Karpas-422 (cell line): Measurements from ENCODE around the gene CNN2. TPM values are rescaled to one million over a fixed set of nuclear protein-coding genes. Genes with fewer than 3 reads are reported as not detected.
A peak's percentile ranks its signal among the peaks of the same experiment; 100 is the strongest.

Experiments used
- DNase-seq: peaks from one replicate; pipeline ENCODE4 v3.0.0-alpha.2; 2015
- H2AFZ ChIP-seq: fragments of 200-600 bp; sonication (generic); 2 replicates; pipeline ENCODE4 v1.6.1; 2014; ENCODE audit warnings: antibody characterized with exemption, low read length, mixed read lengths
- H3K27ac ChIP-seq: fragments of 200-600 bp; sonication (generic); 2 replicates; pipeline ENCODE4 v1.5.1; 2014; ENCODE audit warnings: mild to moderate bottlenecking, low read length, moderate library complexity
- H3K27me3 ChIP-seq: fragments of 200-600 bp; sonication (generic); 2 replicates; pipeline ENCODE4 v1.6.1; 2014; ENCODE audit warnings: low read length, mixed read lengths
- H3K36me3 ChIP-seq: fragments of 200-600 bp; sonication (generic); 2 replicates; pipeline ENCODE4 v1.6.1; 2014; ENCODE audit warnings: low read length, mixed read lengths; ENCODE audit not compliant: insufficient read depth
- H3K4me1 ChIP-seq: fragments of 200-600 bp; sonication (generic); 2 replicates; pipeline ENCODE4 v1.6.1; 2014; ENCODE audit warnings: mild to moderate bottlenecking, low read length, mixed read lengths
- H3K4me2 ChIP-seq: fragments of 200-600 bp; sonication (generic); 2 replicates; pipeline ENCODE4 v1.6.1; 2014; ENCODE audit warnings: low read length, low read depth, mild to moderate bottlenecking; ENCODE audit not compliant: poor library complexity, severe bottlenecking
- H3K4me3 ChIP-seq: fragments of 200-600 bp; sonication (generic); 2 replicates; pipeline ENCODE4 v1.5.1; 2014; ENCODE audit warnings: mild to moderate bottlenecking, antibody characterized with exemption, low read length, mixed read lengths
- H3K79me2 ChIP-seq: fragments of 200-600 bp; sonication (generic); 2 replicates; pipeline ENCODE4 v1.6.1; 2014; ENCODE audit warnings: mild to moderate bottlenecking, low read length, mixed read lengths
- H3K9ac ChIP-seq: fragments of 200-600 bp; sonication (generic); 2 replicates; pipeline ENCODE4 v1.6.0; 2014; ENCODE audit warnings: low read length
- H3K9me2 ChIP-seq: fragments of 200-600 bp; sonication (generic), shearing (Covaris generic); replicated peaks from 2 replicates; pipeline ENCODE4 v1.6.0; 2014; ENCODE audit warnings: mild to moderate bottlenecking, low read length, moderate library complexity; ENCODE audit not compliant: insufficient read depth
- H3K9me3 ChIP-seq: fragments of 300-700, 200-600 bp; sonication (generic); 2 replicates; pipeline ENCODE4 v1.6.1; 2014; ENCODE audit warnings: low read length, mixed read lengths
- H4K20me1 ChIP-seq: fragments of 200-600 bp; sonication (generic); 2 replicates; pipeline ENCODE4 v1.6.1; 2014; ENCODE audit warnings: mild to moderate bottlenecking, antibody characterized with exemption, low read length, low read depth; ENCODE audit not compliant: insufficient read depth
- total RNA-seq: library from RNA; depleted of rRNA; stranded (reverse); fragments of >200 nt; shearing (Covaris generic); gene quantifications from 2 replicates; pipeline ENCODE4 v1.2.3, GENCODE V29; 2014; ENCODE audit warnings: low replicate concordance

CNN2 gene
- total RNA-seq, 1 experiment from 2014 or later = 88.6 TPM

DNA sequence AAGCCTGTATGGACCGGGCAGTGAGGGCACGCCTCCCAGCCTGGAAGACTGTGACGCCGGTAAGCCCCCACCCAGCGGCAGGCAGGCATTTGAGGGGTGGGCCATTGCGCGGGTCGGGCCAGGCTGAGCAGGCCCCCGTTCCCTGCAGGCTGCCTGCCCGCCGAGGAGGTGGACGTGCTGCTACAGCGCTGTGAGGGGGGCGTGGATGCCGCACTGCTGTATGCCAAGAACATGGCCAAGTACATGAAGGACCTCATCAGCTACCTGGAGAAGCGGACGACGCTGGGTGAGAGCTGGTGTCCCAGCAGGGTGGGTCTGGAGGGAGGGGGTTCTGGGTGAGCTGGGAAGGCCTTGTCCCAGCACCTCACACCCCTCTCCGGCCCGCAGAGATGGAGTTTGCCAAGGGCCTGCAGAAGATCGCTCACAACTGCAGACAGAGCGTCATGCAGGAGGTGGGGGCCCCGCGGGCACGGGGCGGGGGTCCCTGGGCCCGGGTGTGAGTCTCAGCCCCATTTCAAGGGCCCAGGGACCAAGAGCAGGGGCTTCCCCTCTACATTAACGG is 47.6 kb downstream of the CNN2 start:
- no peak overlapping the region for H2AFZ ChIP-seq
- H3K9ac ChIP-seq = peak overlapping the region; percentile 78
- no peaks in the 10 kb centered on the region for H3K27me3 ChIP-seq
- no peaks in the 10 kb centered on the region for H3K9me3 ChIP-seq
- H3K79me2 ChIP-seq = peaks cover 6% of the 10 kb centered on the region; the same call in 1 of the 2 replicates
- H3K27ac ChIP-seq = peak overlapping the region; percentile 67
- no peak for DNase-seq
- peak overlapping the region; percentile 85 for H3K4me2 ChIP-seq
- H3K9me2 ChIP-seq = no peaks in the 10 kb centered on the region
- peaks cover 5% of the 10 kb centered on the region; the same call in 1 of the 2 replicates for H4K20me1 ChIP-seq
- H3K4me1 ChIP-seq = peaks cover 45% of the 10 kb centered on the region
- H3K4me3 ChIP-seq = peak overlapping the region; percentile 71
- peaks cover 6% of the 10 kb centered on the region; the same call in 1 of the 2 replicates for H3K36me3 ChIP-seq

DNA sequence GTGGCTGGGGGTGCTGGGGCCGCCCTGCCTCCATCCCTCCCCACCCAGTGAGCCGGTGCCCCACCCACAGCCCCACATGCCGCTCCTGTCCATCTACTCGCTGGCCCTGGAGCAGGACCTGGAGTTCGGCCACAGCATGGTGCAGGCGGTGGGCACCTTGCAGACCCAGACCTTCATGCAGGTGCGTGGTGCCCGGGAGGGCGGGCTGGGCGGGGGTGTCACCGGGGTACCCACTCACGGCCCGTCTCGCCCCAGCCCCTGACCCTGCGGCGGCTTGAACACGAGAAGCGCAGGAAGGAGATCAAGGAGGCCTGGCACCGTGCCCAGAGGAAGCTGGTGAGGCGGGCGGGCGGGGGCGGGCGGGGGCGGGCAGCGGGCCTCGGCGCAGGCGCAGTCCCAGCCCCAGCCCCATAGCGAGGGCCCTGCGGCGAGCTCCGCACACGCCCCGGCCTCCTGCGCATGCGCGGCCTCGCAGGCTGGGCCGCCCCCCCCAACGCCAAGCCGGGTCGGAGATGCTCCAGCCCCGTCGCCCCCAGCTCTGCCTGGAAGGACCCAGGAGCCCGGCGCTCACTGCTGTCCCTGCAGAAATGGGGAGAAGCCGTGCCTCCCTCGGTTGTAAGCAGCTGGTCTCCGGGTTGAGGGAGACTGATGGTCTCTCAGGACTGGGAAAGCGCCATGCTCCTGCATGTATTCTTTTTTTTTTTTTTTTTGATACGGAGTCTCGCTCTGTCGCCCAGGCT is 48.3 kb downstream of the CNN2 start:
- Histone ChIP-seq H3K27me3 (no peaks in the 10 kb centered on the region), H3K79me2 (no peaks in the 10 kb centered on the region), H3K4me1 (peaks cover 39% of the 10 kb centered on the region), H3K9me3 (no peaks in the 10 kb centered on the region), H3K27ac (peak overlapping the region; percentile 90), H3K4me3 (peak overlapping the region; percentile 78), H3K4me2 (peak overlapping the region; percentile 97), H3K9me2 (no peaks in the 10 kb centered on the region), H2AFZ (peak overlapping the region; percentile 76; the same call in 1 of the 2 replicates), H3K36me3 (peaks cover 6% of the 10 kb centered on the region; the same call in 1 of the 2 replicates), H3K9ac (peak overlapping the region; percentile 81), H4K20me1 (peaks cover 5% of the 10 kb centered on the region; the same call in 1 of the 2 replicates)
- DNase-seq = peak; percentile 97

DNA sequence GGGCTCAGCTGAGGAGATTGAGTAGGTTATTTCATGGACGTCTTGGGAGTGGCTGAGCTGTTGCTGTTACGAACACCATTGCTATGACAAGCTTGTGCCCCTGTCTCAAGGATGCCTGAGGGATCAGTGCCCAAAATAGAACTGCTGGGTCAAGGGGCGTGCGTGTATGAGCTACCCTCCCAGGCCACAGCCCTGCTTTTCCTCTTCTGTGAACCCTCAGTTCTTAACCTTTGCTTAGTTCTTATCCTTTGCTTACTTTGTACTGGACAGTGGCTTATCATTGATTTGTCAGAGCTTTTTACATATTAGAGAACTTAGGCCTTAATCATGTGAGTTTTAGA is 49.6 kb downstream of the CNN2 start:
- no peak overlapping the region for H2AFZ ChIP-seq
- H3K9me3 ChIP-seq = no peaks in the 10 kb centered on the region
- H3K4me3 ChIP-seq = no peak overlapping the region
- H3K4me2 ChIP-seq = no peak overlapping the region
- 0 out of 2 replicates have a peak overlapping the region, but pooled peaks have one; percentile 81 for H3K9ac ChIP-seq
- H3K4me1 ChIP-seq = peaks cover 39% of the 10 kb centered on the region
- peaks cover 5% of the 10 kb centered on the region; the same call in 1 of the 2 replicates for H4K20me1 ChIP-seq
- H3K9me2 ChIP-seq = no peaks in the 10 kb centered on the region
- no peaks in the 10 kb centered on the region for H3K27me3 ChIP-seq
- no peak for DNase-seq
- no peaks in the 10 kb centered on the region for H3K79me2 ChIP-seq
- peak overlapping the region; percentile 90 for H3K27ac ChIP-seq
- peaks cover 6% of the 10 kb centered on the region; the same call in 1 of the 2 replicates for H3K36me3 ChIP-seq

DNA sequence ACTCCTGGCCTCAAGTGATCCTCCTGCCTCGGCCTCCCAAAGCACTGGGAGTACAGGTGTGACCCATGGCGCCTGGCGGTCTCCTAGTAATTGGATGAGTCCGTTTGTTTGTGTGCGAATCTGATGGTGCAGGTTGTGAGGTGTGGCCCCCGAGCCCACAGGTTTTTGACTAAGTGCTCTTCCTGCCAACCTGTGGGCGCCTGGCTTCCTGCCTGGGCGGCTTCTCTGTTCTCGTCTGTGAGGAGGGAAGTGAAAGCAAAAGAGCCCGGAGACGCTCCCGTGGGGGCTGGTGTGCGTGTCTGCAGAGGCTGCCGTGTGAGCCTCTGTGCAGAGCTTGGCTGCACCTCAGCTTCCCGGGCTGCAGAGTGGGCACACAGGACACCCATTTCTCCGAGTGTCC is 50.5 kb downstream of the CNN2 start:
- Histone ChIP-seq H3K27ac (peak overlapping the region; percentile 90), H3K4me1 (peaks cover 39% of the 10 kb centered on the region), H3K4me3 (peak overlapping the region; percentile 55; the same call in 1 of the 2 replicates), H3K36me3 (peaks cover 6% of the 10 kb centered on the region; the same call in 1 of the 2 replicates), H3K27me3 (no peaks in the 10 kb centered on the region), H2AFZ (no peak overlapping the region), H3K9me2 (no peaks in the 10 kb centered on the region), H3K9ac (no peak overlapping the region), H3K79me2 (no peaks in the 10 kb centered on the region), H4K20me1 (peaks cover 5% of the 10 kb centered on the region; the same call in 1 of the 2 replicates), H3K9me3 (no peaks in the 10 kb centered on the region), H3K4me2 (peak overlapping the region; percentile 60)
- DNase-seq = peak; percentile 99

DNA sequence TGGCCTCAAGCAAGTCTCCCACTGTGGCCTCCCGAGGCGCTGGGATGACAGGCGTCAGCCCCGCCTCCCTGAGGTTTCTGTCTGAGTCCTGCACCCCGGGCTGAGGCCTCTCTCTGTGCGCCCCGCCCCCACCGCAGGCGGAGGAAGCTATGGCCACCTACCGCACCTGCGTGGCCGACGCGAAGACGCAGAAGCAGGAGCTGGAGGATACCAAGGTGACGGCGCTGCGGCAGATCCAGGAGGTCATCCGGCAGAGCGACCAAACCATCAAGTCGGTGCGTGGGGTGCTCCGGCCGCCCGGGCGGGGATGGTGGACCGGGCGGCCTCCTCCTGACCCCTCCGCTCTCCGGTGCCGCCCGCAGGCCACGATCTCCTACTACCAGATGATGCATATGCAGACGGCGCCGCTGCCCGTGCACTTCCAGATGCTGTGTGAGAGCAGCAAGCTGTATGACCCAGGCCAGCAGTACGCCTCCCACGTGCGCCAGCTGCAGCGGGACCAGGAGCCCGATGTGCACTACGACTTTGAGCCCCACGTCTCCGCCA is 53.2 kb downstream of the CNN2 start:
- Histone ChIP-seq H2AFZ (no peak overlapping the region), H3K4me3 (no peak overlapping the region), H3K4me1 (peaks cover 43% of the 10 kb centered on the region), H4K20me1 (peaks cover 6% of the 10 kb centered on the region), H3K9ac (no peak overlapping the region), H3K27ac (no peak overlapping the region), H3K4me2 (no peak overlapping the region), H3K79me2 (no peaks in the 10 kb centered on the region), H3K36me3 (peaks cover 17% of the 10 kb centered on the region; the same call in 1 of the 2 replicates), H3K9me3 (no peaks in the 10 kb centered on the region), H3K27me3 (no peaks in the 10 kb centered on the region), H3K9me2 (no peaks in the 10 kb centered on the region)
- no peak for DNase-seq

DNA sequence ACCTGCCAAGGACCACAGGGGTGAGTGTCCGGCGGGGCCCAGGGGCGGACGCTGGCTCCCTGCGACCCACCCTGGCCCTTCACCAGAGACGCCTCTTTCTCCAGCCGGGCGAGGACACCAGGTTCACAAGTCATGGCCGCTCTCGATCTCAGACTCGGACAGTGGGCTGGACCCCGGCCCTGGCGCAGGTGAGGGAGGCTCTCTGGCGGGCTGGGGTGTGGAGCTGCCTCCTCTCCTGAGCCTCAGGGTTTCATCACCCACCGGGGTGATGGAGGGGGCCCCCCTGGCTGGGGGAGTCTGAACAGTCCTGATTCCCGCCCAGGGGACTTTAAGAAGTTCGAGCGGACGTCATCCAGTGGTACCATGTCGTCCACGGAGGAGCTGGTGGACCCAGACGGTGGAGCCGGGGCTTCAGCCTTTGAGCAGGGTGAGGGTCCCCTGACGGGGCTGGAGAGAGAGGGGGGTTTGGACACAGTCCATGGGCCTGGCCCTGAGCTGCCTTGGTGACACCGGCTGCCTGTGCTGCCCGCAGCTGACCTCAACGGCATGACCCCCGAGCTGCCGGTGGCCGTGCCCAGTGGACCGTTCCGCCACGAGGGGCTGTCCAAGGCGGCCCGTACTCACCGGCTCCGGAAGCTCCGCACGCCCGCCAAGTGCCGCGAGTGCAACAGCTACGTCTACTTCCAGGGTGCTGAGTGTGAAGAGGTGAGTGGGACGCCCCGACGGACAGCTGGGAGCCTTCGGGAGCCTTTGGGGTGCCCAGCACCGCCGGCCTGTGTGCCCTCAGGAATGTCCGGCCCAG is 54.2 kb downstream of the CNN2 start:
- DNase-seq = no peak
- H3K4me2 ChIP-seq = no peak overlapping the region
- H2AFZ ChIP-seq = no peak overlapping the region
- peaks cover 36% of the 10 kb centered on the region for H3K4me1 ChIP-seq
- H3K27me3 ChIP-seq = no peaks in the 10 kb centered on the region
- no peaks in the 10 kb centered on the region for H3K79me2 ChIP-seq
- peaks cover 6% of the 10 kb centered on the region for H4K20me1 ChIP-seq
- H3K9me2 ChIP-seq = no peaks in the 10 kb centered on the region
- no peak overlapping the region for H3K9ac ChIP-seq
- H3K36me3 ChIP-seq = peaks cover 17% of the 10 kb centered on the region; the same call in 1 of the 2 replicates
- no peak overlapping the region for H3K27ac ChIP-seq
- H3K9me3 ChIP-seq = no peaks in the 10 kb centered on the region
- H3K4me3 ChIP-seq = no peak overlapping the region

DNA sequence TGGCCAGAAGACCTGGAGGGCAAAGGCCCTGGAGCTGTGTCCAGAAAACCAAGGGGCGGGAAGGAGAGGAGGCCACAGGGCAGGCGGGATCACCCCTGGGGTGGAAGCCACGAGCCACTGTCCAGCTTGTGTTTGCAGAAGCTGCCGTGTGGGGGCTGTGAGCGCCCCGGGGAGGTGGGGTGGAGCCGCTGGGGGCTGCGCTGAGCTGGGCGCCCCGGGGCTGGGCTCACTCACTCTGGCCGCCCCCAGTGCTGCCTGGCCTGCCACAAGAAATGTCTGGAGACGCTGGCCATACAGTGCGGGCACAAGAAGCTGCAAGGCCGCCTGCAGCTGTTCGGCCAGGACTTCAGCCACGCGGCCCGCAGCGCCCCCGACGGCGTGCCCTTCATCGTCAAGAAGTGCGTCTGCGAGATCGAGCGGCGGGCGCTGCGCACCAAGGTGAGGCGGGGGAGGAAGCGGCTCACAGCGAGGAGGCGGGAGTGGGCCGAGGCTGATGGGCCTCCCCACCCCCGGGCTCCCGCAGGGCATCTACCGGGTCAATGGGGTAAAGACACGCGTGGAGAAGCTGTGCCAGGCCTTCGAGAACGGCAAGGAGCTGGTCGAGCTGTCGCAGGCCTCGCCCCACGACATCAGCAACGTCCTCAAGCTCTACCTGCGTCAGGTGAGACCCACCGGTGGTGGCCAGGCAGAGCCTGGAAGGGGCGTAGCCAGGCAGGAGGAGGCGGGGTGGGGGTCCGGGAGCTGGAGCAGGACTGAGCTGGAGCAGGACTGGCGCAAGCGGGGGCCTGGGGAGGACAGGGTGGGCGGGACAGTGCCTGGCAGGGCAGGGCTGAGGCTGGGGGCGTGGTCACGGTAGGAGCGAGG is 55.1 kb downstream of the CNN2 start:
- Histone ChIP-seq H3K9ac (no peak overlapping the region), H3K79me2 (no peaks in the 10 kb centered on the region), H3K9me2 (no peaks in the 10 kb centered on the region), H3K9me3 (no peaks in the 10 kb centered on the region), H2AFZ (no peak overlapping the region), H3K4me1 (peaks cover 28% of the 10 kb centered on the region), H3K4me2 (no peak overlapping the region), H3K27ac (no peak overlapping the region), H3K36me3 (peaks cover 15% of the 10 kb centered on the region; the same call in 1 of the 2 replicates), H3K4me3 (no peak overlapping the region), H3K27me3 (no peaks in the 10 kb centered on the region), H4K20me1 (peaks cover 6% of the 10 kb centered on the region)
- DNase-seq = no peak
